Mammary epithelial cell (primary cell): ENCODE results near the gene DOCK2.

Experiments
- EZH2 ChIP-seq: IDR thresholded peaks from 2 replicates; pipeline ENCODE4 v1.6.1; 2012; ENCODE audit warnings: low read length, inconsistent platforms, borderline replicate concordance
- TF ChIP-seq, protein P1 (sequence below), 2 donors: IDR thresholded peaks in 1 of 2; conservative IDR thresholded peaks in 1 of 2; 2 replicates each; pipeline ENCODE4 v1.5.1; 2011 to 2012; ENCODE audit warnings: inconsistent platforms in 2 of 2, low read length in 2 of 2, mild to moderate bottlenecking in 2 of 2, control low read depth in 1 of 2, low read depth in 1 of 2; ENCODE audit not compliant: insufficient read depth in 1 of 2; ENCODE audit errors: extremely low read depth in 1 of 2

DNA sequence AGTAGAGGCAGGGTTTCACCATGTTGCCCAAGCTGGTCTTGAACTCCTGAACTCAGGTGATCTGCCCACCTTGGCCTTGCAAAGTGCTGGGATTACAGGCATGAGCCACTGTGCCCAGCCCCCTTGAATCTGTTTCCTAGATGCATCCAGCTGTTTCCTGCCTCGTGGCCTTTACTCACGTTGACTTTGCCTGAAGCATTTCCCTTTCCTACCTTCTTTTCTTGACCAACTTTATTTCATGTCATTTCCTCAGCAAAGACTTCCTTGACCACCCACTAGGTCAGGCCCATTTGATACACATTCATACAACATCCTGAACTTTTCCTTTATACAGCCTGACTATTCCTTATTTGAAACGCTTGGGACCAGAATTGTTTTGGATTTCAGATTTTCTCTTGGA, 51.0 kb downstream of the DOCK2 start:
- TF ChIP-seq, protein P1, sequence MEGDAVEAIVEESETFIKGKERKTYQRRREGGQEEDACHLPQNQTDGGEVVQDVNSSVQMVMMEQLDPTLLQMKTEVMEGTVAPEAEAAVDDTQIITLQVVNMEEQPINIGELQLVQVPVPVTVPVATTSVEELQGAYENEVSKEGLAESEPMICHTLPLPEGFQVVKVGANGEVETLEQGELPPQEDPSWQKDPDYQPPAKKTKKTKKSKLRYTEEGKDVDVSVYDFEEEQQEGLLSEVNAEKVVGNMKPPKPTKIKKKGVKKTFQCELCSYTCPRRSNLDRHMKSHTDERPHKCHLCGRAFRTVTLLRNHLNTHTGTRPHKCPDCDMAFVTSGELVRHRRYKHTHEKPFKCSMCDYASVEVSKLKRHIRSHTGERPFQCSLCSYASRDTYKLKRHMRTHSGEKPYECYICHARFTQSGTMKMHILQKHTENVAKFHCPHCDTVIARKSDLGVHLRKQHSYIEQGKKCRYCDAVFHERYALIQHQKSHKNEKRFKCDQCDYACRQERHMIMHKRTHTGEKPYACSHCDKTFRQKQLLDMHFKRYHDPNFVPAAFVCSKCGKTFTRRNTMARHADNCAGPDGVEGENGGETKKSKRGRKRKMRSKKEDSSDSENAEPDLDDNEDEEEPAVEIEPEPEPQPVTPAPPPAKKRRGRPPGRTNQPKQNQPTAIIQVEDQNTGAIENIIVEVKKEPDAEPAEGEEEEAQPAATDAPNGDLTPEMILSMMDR (conservative IDR thresholded peaks at IDR 0.05 in 1 of 2, IDR thresholded peaks at IDR 0.05 in 1 of 2; ENCODE audit: extremely low read depth in 1 of 2, insufficient read depth in 1 of 2, low read depth in 1 of 2, low read length in 2 of 2): no peak
- TF ChIP-seq EZH2: no peak
